ENCODE results near the gene ANKRD28. TPM values are rescaled to one million over a fixed set of nuclear protein-coding genes. Genes with fewer than 3 reads are reported as not detected.

The ANKRD28 gene
- total RNA-seq, 4 donors from 2014 or later = 25.7 to 44.7 (median 40.9) TPM

- no peak overlapping the region for H3K4me3 ChIP-seq (ENCODE audit: low read depth, poor library complexity, severe bottlenecking)
- DNase-seq (ENCODE audit: low spot score in 2 of 2) = no peak
- intact Hi-C loops (cut with DNase I; ENCODE audit: low total_unique reads) = no loop called here
- no peak for TF ChIP-seq POLR2A (IDR thresholded peaks at IDR 0.05)
- TF ChIP-seq CTCF (IDR thresholded peaks at IDR 0.05) = no peak
- WGBS, 2 donors = 95 to 98% methylated on average over 1 of the region's 1 CpG
Observed at GRCh38 chr3:15724446-15724845, 73.3 kb downstream of the ANKRD28 start.

- DNase-seq (ENCODE audit: low spot score in 2 of 2) = no peak
- H3K4me3 ChIP-seq (ENCODE audit: low read depth, poor library complexity, severe bottlenecking) = no peak overlapping the region
- intact Hi-C loops (cut with DNase I; ENCODE audit: low total_unique reads) = no loop called here
- TF ChIP-seq POLR2A (IDR thresholded peaks at IDR 0.05) = no peak
- no peak for TF ChIP-seq CTCF (IDR thresholded peaks at IDR 0.05)
Observed at GRCh38 chr3:15723624-15723884, 74.2 kb downstream of the ANKRD28 start.

GRCh38 chr3:15722877-15723623 is 74.7 kb downstream of the ANKRD28 start:
- DNase-seq (ENCODE audit: low spot score in 2 of 2) = no peak
- WGBS, 2 donors = 48 to 53% methylated on average over 3 of the region's 3 CpGs
- no peak overlapping the region for H3K4me3 ChIP-seq (ENCODE audit: low read depth, poor library complexity, severe bottlenecking)
- TF ChIP-seq POLR2A (IDR thresholded peaks at IDR 0.05) (no peak), CTCF (IDR thresholded peaks at IDR 0.05) (no peak)
- intact Hi-C loops (cut with DNase I; ENCODE audit: low total_unique reads) = no loop called here

GRCh38 chr3:15716178-15716577 is 81.6 kb downstream of the ANKRD28 start:
- WGBS, 2 donors = 98 to 99% methylated on average over 3 of the region's 3 CpGs
- H3K4me3 ChIP-seq (ENCODE audit: low read depth, poor library complexity, severe bottlenecking) = no peak overlapping the region
- intact Hi-C loops (cut with DNase I; ENCODE audit: low total_unique reads) = no loop called here
- TF ChIP-seq CTCF (IDR thresholded peaks at IDR 0.05) (no peak), POLR2A (IDR thresholded peaks at IDR 0.05) (no peak)
- no peak for DNase-seq (ENCODE audit: low spot score in 2 of 2)

- no peak for TF ChIP-seq CTCF (IDR thresholded peaks at IDR 0.05)
- TF ChIP-seq POLR2A (IDR thresholded peaks at IDR 0.05) = no peak
- 88 to 91% methylated on average over 4 of the region's 4 CpGs for WGBS, 2 donors
- DNase-seq (ENCODE audit: low spot score in 2 of 2) = no peak
- no peak overlapping the region for H3K4me3 ChIP-seq (ENCODE audit: low read depth, poor library complexity, severe bottlenecking)
- intact Hi-C loops (cut with DNase I; ENCODE audit: low total_unique reads) = no loop called here
Observed at GRCh38 chr3:15714448-15714847, 83.3 kb downstream of the ANKRD28 start.

GRCh38 chr3:15713364-15713763 is 84.4 kb downstream of the ANKRD28 start:
- H3K4me3 ChIP-seq (ENCODE audit: low read depth, poor library complexity, severe bottlenecking) = no peak overlapping the region
- DNase-seq (ENCODE audit: low spot score in 2 of 2) = no peak
- intact Hi-C loops (cut with DNase I; ENCODE audit: low total_unique reads) = no loop called here
- no peak for TF ChIP-seq POLR2A (IDR thresholded peaks at IDR 0.05)
- no peak for TF ChIP-seq CTCF (IDR thresholded peaks at IDR 0.05)
- WGBS, 2 donors = 87 to 91% methylated on average over 5 of the region's 5 CpGs
